ENCODE results near the gene CHAF1B.

Gene CHAF1B

GRCh38 chr21:36412916-36413315, 27.7 kb downstream of the CHAF1B start:
- no peak overlapping the region for H3K27ac ChIP-seq (ENCODE audit: low read depth, low read length)
- no peaks in the 10 kb centered on the region for H3K4me1 ChIP-seq (ENCODE audit: control insufficient read depth, low read length)
- H3K4me3 ChIP-seq (ENCODE audit: low read length), result no peak overlapping the region
- peaks cover 56% of the 10 kb centered on the region for H3K36me3 ChIP-seq (ENCODE audit: control insufficient read depth, low read length)
- no peaks in the 10 kb centered on the region for H3K27me3 ChIP-seq (ENCODE audit: control insufficient read depth, low read length)
- no peaks in the 10 kb centered on the region for H3F3A ChIP-seq (ENCODE audit: control insufficient read depth, insufficient read depth)
- no peaks in the 10 kb centered on the region for H3K9me3 ChIP-seq (ENCODE audit: control insufficient read depth, insufficient read depth, low read length)
- H3K79me2 ChIP-seq (ENCODE audit: control insufficient read depth, low read length), result no peaks in the 10 kb centered on the region
- H4K20me1 ChIP-seq (ENCODE audit: control insufficient read depth, insufficient read depth, low read depth, low read length), result no peaks in the 10 kb centered on the region
- H3K9me2 ChIP-seq (replicated peaks; ENCODE audit: control insufficient read depth, low read length), result no peaks in the 10 kb centered on the region
- H3K4me2 ChIP-seq (ENCODE audit: low read length), result no peak overlapping the region
- TF ChIP-seq EZH2phosphoT487 (IDR thresholded peaks at IDR 0.05; ENCODE audit: borderline replicate concordance, low read length), result no peak
- TF ChIP-seq CTCF (IDR thresholded peaks at IDR 0.05; ENCODE audit: low read depth, low read length, poor library complexity, severe bottlenecking), result no peak

GRCh38 chr21:36415375-36415774, 30.2 kb downstream of the CHAF1B start:
- Histone ChIP-seq H3K36me3 (ENCODE audit: control insufficient read depth, low read length) (peaks cover 48% of the 10 kb centered on the region), H3K27ac (ENCODE audit: low read depth, low read length) (no peak overlapping the region), H3K4me2 (ENCODE audit: low read length) (no peak overlapping the region), H3K4me3 (ENCODE audit: low read length) (no peak overlapping the region), H3K9me2 (replicated peaks; ENCODE audit: control insufficient read depth, low read length) (no peaks in the 10 kb centered on the region), H3K4me1 (ENCODE audit: control insufficient read depth, low read length) (no peaks in the 10 kb centered on the region), H3F3A (ENCODE audit: control insufficient read depth, insufficient read depth) (no peaks in the 10 kb centered on the region; the same call in 1 of the 2 replicates), H3K79me2 (ENCODE audit: control insufficient read depth, low read length) (no peaks in the 10 kb centered on the region), H3K27me3 (ENCODE audit: control insufficient read depth, low read length) (no peaks in the 10 kb centered on the region), H4K20me1 (ENCODE audit: control insufficient read depth, insufficient read depth, low read depth, low read length) (no peaks in the 10 kb centered on the region), H3K9me3 (ENCODE audit: control insufficient read depth, insufficient read depth, low read length) (no peaks in the 10 kb centered on the region)
- TF ChIP-seq CTCF (IDR thresholded peaks at IDR 0.05; ENCODE audit: low read depth, low read length, poor library complexity, severe bottlenecking) (no peak), EZH2phosphoT487 (IDR thresholded peaks at IDR 0.05; ENCODE audit: borderline replicate concordance, low read length) (no peak)

DNA sequence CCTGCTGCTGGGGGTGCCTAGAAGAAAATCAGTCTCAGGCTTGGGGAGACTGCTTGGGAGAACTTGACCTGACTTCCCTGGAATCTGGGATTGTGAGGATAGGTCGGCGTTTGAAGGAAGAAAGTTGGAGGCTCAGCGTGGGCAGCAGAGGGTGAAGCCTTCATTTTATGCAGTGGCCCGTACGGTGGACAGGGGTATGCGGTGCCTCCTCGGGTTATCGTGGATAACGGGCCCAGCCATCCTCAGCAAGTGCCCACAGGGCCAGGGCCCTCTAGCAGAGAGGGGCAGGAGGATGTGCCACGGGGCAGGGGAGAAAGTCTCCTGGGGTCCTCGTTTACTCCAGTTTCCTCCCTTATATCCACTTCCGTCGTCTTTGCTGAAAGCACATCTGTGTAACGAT, 34.0 kb downstream of the CHAF1B start:
- H3K9me2 ChIP-seq (replicated peaks; ENCODE audit: control insufficient read depth, low read length), result no peaks in the 10 kb centered on the region
- no peaks in the 10 kb centered on the region; the same call in 1 of the 2 replicates for H3F3A ChIP-seq (ENCODE audit: control insufficient read depth, insufficient read depth)
- no peak overlapping the region for H3K4me2 ChIP-seq (ENCODE audit: low read length)
- no peaks in the 10 kb centered on the region for H3K27me3 ChIP-seq (ENCODE audit: control insufficient read depth, low read length)
- no peaks in the 10 kb centered on the region for H3K4me1 ChIP-seq (ENCODE audit: control insufficient read depth, low read length)
- H4K20me1 ChIP-seq (ENCODE audit: control insufficient read depth, insufficient read depth, low read depth, low read length), result 0 out of 2 replicates have a peak, but pooled peaks cover 5% of the 10 kb centered on the region
- H3K27ac ChIP-seq (ENCODE audit: low read depth, low read length), result no peak overlapping the region
- H3K9me3 ChIP-seq (ENCODE audit: control insufficient read depth, insufficient read depth, low read length), result no peaks in the 10 kb centered on the region
- TF ChIP-seq CTCF (IDR thresholded peaks at IDR 0.05; ENCODE audit: low read depth, low read length, poor library complexity, severe bottlenecking) (no peak), EZH2phosphoT487 (IDR thresholded peaks at IDR 0.05; ENCODE audit: borderline replicate concordance, low read length) (no peak)
- peaks cover 22% of the 10 kb centered on the region for H3K36me3 ChIP-seq (ENCODE audit: control insufficient read depth, low read length)
- H3K79me2 ChIP-seq (ENCODE audit: control insufficient read depth, low read length), result no peaks in the 10 kb centered on the region
- no peak overlapping the region for H3K4me3 ChIP-seq (ENCODE audit: low read length)

Data from DOHH2 (cell line).